ENCODE data around the gene B3GNT2.
"Not testable (repeated sequence)": the region's sequence is repeated elsewhere in the genome, so short reads cannot be mapped to it uniquely, and the experiment has no call there.

B3GNT2 gene

DNA sequence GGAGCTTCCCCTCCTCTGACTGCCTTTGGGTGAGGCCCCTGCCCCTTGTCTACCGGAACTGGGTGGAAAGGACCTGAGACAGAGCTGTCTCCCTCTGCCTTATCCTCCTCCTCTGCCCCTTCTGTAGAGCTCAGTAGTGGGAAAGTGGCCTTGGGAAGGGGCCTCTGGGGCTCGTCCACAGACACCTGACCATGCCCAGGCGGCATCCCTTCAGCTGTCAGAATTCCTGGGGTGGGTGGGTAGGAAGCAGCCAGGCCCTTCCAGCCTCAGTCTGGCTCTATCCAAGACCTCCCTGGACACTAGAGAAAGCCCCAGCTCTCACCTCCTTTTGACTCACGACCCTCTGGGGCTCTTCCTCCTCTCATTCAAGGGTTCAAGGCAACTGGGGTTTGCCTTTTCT lies 35.6 kb downstream of the B3GNT2 start:
- in situ Hi-C loops (cut with MboI; ENCODE audit: low sequenced_read_pairs): no loop called here

GRCh38 chr2:62234755-62235655 lies 39.1 kb downstream of the B3GNT2 start:
- in situ Hi-C loops (cut with MboI; ENCODE audit: low sequenced_read_pairs): no loop called here

DNA sequence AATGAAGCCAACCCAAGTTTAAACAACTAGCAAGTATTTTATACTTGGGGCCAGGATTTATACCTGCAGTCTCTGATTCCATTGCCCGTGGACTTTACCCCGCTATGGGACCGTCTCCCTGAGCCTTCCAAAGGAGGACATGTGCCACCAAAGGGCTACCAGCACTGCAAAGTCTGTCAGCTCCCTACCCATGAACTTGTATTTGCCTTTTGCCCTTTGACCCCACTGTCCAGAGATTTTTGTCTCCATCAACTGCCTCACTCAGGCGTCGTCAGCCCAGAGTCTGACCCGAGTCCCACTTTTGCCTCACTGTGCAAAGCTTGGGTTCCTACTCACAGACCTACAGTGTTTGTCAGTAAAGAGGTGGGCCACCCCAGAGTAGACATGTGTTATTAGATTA lies 40.6 kb downstream of the B3GNT2 start:
- in situ Hi-C loops (cut with MboI; ENCODE audit: low sequenced_read_pairs): no loop called here

DNA sequence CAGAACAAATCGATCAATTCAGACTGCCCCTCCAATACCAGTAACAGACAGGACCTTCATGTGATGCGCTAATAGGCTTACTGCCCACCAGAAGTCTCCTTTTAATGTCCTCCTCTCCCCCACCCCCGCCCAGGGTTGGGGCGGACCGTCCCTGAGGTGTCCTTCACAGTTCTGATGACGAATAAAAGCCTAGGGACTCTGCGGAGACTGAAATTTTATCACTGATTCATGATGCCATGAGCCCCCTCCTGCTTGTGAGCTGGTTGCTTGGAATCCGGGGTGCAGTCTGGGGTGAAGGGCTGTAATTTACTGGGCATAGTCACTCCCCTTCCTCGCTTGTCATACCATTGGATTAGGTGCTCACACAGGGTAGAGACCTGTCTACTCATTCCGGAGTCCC lies 42.3 kb downstream of the B3GNT2 start:
- in situ Hi-C loops (cut with MboI; ENCODE audit: low sequenced_read_pairs): no loop called here

GRCh38 chr2:62240546-62240945 lies 44.6 kb downstream of the B3GNT2 start:
- in situ Hi-C loops (cut with MboI; ENCODE audit: low sequenced_read_pairs): no loop called here

DNA sequence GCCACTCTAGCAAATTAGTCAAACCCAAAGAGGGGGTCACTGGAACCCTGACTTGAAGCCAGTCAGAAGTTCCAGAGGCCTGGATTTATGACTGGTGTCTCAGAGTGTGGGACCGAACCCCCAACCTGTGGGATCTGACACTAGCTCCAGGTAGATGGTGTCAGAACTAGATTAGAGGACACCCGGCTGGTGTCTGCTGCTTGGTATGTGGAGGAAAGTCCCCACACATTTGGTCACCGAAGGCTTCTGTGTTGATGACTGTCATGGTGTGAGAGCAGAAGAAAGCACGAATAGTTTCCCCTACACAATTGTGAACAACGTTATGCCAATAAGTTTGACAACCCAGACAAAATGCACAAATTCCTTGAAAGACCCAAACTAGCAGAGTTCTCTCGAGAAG lies 48.1 kb downstream of the B3GNT2 start:
- in situ Hi-C loops (cut with MboI; ENCODE audit: low sequenced_read_pairs): no loop called here

DNA sequence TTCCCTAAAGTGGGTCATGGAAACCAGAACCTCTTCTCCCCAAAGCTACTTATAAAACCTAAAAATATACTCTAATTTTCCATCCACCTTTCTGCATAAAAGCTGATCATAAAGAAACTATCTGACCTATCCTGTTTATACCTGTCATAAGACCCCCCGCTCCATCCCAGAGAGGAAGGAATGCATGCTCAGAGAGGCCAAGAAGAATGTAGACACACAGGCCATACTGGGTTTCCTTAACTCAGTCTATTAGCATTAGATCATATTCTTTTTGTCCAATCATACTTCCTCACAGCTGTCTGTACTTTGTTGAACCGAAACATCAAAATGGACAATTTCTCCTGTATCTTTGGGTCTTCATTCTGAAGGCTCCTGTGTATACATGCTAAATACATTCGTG lies 52.3 kb downstream of the B3GNT2 start:
- in situ Hi-C loops (cut with MboI; ENCODE audit: low sequenced_read_pairs): no loop called here

DNA sequence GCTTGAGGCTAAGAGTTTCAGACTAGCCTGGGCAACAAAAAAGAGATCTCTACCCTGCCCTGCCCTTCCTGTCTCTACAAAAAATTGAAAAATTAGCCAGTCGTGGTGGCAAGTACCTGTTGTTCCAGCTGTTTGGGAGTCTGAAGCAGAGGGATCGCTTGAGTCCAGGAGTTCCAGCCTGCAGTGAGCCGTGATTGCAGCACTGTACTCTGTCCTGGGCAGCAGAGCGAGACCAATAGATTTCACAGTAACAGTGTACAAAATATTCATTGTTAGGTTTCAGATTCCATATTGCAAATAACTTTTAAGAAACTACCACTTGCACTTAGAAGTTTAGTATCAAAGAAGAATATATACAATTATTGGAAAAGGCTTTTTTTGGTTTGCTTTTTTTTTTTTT lies 54.3 kb downstream of the B3GNT2 start:
- in situ Hi-C loops (cut with MboI; ENCODE audit: low sequenced_read_pairs): no loop called here

GRCh38 chr2:62254424-62255266 lies 58.7 kb downstream of the B3GNT2 start:
- in situ Hi-C loops (cut with MboI; ENCODE audit: low sequenced_read_pairs): no loop called here

DNA sequence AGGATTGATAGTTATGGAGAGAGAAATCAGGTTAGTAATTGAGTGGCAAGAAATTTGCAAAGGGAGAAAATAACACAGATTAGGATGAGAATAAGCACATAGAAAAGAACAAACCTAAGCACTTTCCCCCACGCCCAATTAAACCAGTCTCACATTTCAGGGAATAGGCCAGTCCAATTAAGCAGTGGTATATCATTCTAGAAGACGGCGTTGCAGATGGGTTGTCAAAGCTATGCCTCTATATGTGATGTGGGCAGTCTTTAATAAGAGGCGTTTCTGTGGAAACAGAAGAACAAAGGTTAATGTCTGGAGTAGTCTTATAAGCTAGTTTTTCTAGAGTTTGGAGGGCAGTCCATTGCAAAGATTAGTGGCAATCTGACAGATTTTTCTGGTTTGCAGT lies 61.6 kb downstream of the B3GNT2 start:
- in situ Hi-C loops (cut with MboI; ENCODE audit: low sequenced_read_pairs): no loop called here

GRCh38 chr2:62263076-62263715 lies 67.3 kb downstream of the B3GNT2 start:
- in situ Hi-C loops (cut with MboI; ENCODE audit: low sequenced_read_pairs): no loop called here

GRCh38 chr2:62264186-62264585 lies 68.3 kb downstream of the B3GNT2 start:
- in situ Hi-C loops (cut with MboI; ENCODE audit: low sequenced_read_pairs): no loop called here

GRCh38 chr2:62265106-62265505 lies 69.2 kb downstream of the B3GNT2 start:
- in situ Hi-C loops (cut with MboI; ENCODE audit: low sequenced_read_pairs): no loop called here

DNA sequence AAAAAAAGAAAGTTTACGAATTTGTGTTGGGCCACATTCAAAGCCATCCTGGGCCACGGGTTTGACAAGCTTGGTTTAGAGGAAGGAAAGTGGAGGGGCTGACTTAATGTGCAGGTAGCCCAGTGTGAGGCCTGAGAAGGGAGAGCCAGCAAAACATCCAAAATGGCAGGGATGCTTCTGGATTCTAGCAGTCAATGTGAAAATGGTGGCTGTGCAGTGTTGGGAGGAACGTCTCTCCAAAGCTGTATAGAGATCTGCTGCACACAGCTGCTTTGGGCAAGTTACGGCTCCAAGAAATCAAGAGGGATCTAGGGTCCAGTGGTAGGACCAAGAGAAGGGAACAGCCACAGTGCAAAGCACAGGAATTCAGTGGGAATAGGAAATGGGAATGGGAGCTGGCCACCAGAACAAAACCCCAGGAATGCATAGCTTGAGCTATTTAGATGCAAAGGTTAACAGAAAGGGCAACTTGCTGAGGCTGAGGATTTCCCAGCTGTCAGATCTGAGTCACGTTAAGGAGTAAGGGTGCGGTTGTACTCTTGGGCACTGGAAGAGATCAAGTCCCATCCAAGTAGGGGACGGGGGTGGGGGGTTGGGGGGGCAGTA lies 70.6 kb downstream of the B3GNT2 start:
- in situ Hi-C loops (cut with MboI; ENCODE audit: low sequenced_read_pairs): no loop called here

DNA sequence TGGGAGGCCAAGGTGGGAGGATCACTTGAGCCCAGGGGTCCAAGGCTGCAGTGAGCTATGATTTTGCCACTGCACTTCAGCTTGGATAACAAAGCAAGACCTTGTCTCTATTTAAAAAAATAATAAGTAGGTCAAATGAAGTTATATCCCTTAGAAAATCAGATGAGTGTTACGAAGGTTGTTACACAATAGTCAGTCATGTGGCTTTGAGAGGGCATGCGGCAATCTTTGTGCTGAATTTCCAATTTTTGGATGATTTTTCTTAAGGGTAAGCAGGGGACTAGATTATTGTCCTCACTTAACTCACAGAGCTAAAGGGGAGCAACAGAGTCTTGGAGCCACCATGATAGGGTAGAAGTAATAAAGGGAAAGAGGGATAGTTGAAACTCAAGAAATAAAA lies 71.8 kb downstream of the B3GNT2 start:
- in situ Hi-C loops (cut with MboI; ENCODE audit: low sequenced_read_pairs): no loop called here

DNA sequence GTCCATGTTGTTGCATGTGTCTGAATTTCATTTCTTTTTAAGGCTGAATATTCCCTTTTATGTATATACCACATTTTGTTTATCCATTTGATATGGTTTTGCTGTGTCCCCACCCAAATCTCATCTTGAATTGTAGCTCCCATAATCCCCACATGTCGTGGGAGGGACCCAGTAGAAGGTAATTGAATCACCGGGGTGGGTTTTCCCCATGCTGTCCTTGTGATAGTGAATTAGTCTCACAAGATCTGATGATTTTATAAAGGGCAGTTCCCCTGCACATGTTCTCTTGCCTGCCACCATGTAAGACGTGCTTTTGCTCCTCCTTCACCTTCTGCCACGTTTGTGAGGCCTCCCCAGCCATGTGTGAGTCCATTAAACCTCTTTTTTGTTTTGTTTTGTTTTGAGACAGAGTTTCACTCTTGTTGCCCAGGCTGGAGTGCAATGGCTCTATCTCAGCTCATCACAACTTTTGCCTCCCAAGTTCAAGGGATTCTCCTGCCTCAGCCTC lies 72.8 kb downstream of the B3GNT2 start:
- in situ Hi-C loops (cut with MboI; ENCODE audit: low sequenced_read_pairs): not testable (repeated sequence)

- in situ Hi-C loops (cut with MboI; ENCODE audit: low sequenced_read_pairs): no loop called here
Measured at GRCh38 chr2:62270728-62271127, 74.8 kb downstream of the B3GNT2 start.
